MM.1S (cell line): ENCODE measurements around the gene HIBADH.

ENCODE experiments used
- CTCF ChIP-seq: fragments of 300-600 bp; sonication (generic); IDR thresholded peaks from 2 replicates; pipeline ENCODE4 v1.5.1; 2016; ENCODE audit warnings: antibody characterized with exemption, low read length, mixed read lengths
- EZH2 ChIP-seq: fragments of 300-600 bp; sonication (generic); optimal IDR thresholded peaks from 2 replicates; pipeline ENCODE3; 2017; ENCODE audit warnings: low read depth, mild to moderate bottlenecking, antibody characterized with exemption, low read length, mixed read lengths

GRCh38 chr7:27593226-27593625 is 69.5 kb downstream of the HIBADH start:
- TF ChIP-seq CTCF (no peak), EZH2 (no peak)
